Activated naive CD8-positive, alpha-beta T cell treated with anti-CD3 and anti-CD28 coated beads, Interleukin-2, amount 50 U/mL, for 24 hours (primary cell): ENCODE measurements around the gene TRIM17.

Source experiments
- ATAC-seq: fragments of 150-1000 bp; cut with Tn5 transposase; one replicate; pipeline ENCODE4 v1.10.0; 2021
- DNase-seq: peaks from one replicate; pipeline ENCODE4 v3.0.0; 2021
- H3K27ac Mint-ChIP-seq: one replicate; pipeline ENCODE4 v1.8.0; 2021; ENCODE audit warnings: mild to moderate bottlenecking, mixed read lengths
- H3K27me3 Mint-ChIP-seq: one replicate; pipeline ENCODE4 v1.8.0; 2021; ENCODE audit warnings: mixed read lengths
- H3K36me3 Mint-ChIP-seq: one replicate; pipeline ENCODE4 v1.8.0; 2021; ENCODE audit warnings: low read depth, mixed read lengths
- H3K4me1 Mint-ChIP-seq: one replicate; pipeline ENCODE4 v1.8.0; 2021; ENCODE audit warnings: mixed read lengths
- H3K4me3 Mint-ChIP-seq: one replicate; pipeline ENCODE4 v1.8.0; 2021; ENCODE audit warnings: mild to moderate bottlenecking, moderate library complexity, mixed read lengths
- H3K9me3 Mint-ChIP-seq: one replicate; pipeline ENCODE4 v1.8.0; 2021; ENCODE audit warnings: mixed read lengths

The TRIM17 gene

DNA sequence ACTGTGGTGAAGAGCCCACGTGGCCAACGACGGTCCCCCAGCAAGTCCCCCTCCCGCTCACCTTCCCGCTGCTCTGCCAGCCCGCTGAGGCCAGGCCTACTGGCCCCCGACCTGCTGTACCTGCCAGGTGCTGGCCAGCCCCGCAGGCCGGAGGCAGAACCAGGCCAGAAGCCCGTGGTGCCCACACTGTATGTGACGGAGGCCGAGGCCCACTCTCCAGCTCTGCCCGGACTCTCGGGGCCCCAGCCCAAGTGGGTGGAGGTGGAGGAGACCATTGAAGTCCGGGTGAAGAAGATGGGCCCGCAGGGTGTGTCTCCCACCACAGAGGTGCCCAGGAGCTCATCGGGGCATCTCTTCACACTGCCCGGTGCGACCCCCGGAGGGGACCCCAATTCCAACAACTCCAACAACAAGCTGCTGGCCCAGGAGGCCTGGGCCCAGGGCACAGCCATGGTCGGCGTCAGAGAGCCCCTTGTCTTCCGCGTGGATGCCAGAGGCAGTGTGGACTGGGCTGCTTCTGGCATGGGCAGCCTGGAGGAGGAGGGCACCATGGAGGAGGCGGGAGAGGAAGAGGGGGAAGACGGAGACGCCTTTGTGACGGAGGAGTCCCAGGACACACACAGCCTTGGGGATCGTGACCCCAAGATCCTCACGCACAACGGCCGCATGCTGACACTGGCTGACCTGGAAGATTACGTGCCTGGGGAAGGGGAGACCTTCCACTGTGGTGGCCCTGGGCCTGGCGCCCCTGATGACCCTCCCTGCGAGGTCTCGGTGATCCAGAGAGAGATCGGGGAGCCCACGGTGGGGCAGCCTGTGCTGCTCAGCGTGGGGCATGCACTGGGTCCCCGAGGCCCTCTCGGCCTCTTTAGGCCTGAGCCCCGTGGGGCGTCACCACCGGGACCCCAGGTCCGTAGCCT lies 56.8 kb downstream of the TRIM17 start:
- no peak for ATAC-seq
- Mint-ChIP-seq H3K9me3 (no peaks in the 10 kb centered on the region), H3K27ac (no peak overlapping the region), H3K27me3 (no peaks in the 10 kb centered on the region), H3K4me1 (no peaks in the 10 kb centered on the region), H3K4me3 (no peak overlapping the region), H3K36me3 (no peaks in the 10 kb centered on the region)
- no peak for DNase-seq

GRCh38 chr1:228358764-228359612 lies 57.7 kb downstream of the TRIM17 start:
- Mint-ChIP-seq H3K9me3 (no peaks in the 10 kb centered on the region), H3K36me3 (no peaks in the 10 kb centered on the region), H3K27ac (no peak overlapping the region), H3K4me1 (no peaks in the 10 kb centered on the region), H3K27me3 (no peaks in the 10 kb centered on the region), H3K4me3 (no peak overlapping the region)
- ATAC-seq, result peak; percentile 2
- DNase-seq, result no peak

GRCh38 chr1:228358039-228358763 lies 58.5 kb downstream of the TRIM17 start:
- no peak for DNase-seq
- Mint-ChIP-seq H3K4me3 (no peak overlapping the region), H3K4me1 (no peaks in the 10 kb centered on the region), H3K9me3 (no peaks in the 10 kb centered on the region), H3K36me3 (no peaks in the 10 kb centered on the region), H3K27me3 (no peaks in the 10 kb centered on the region), H3K27ac (peak overlapping the region; percentile 19)
- peak; percentile 17 for ATAC-seq
